ENCODE measurements around the gene IL11RA. TPM values are rescaled to one million over a fixed set of nuclear protein-coding genes. Genes with fewer than 3 reads are reported as not detected.

Gene IL11RA
- 29.7 and 34.4 TPM in 2 replicates for total RNA-seq

DNA sequence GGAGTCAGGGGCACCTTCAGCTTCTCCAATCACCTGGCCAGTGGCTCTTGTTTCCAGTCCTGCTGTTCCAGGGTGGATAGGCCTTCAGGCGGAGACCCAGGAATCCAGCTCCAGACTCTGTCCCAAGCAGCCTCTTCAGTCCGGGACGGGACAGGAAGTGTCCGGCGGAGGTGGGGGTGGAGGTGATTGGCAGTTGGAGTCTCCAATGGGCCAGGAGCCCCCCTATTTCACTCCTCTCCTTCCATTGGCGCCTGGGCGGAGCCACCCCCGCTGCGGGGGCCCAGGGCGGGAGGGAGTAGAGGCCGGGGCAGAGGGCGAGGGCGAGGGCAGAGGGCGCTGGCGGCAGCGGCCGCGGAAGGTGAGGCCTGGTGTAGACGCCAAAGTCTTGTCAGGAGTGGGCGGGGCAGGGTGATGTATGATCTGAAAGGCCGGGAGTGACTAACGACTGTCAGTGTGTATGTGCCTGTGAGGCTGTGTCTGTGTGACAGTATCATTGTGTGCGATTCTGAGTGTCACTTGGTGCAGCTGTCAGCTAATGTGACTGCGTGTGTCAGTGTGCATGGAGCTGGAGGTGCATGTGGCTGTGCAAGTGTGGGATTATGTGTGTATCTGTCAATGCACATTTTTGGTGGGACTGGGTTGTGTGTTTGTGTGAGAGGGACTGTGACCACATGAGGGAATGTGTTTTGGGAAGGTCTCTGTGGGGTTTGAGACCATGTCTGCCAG is at the start of gene IL11RA:
Gene IL11RA (plus strand): TSS at position 310 of the 726 bp plus-strand sequence. CDS start 3,033 bp downstream, outside the sequence.
- Mint-ChIP-seq H3K9me3 (no peaks in the 10 kb centered on the region), H3K4me1 (peaks cover 34% of the 10 kb centered on the region), H3K36me3 (ENCODE audit: low read depth) (peaks cover 34% of the 10 kb centered on the region), H3K4me3 (peak within 1 kb of the TSS; percentile 3), H3K27me3 (no peaks in the 10 kb centered on the region), H3K27ac (peak within 1 kb of the TSS; percentile 70)
- DNase-seq, result peak; percentile 69
- intact Hi-C loops (cut with micrococcal nuclease), result no loop called here

GRCh38 chr9:34603610-34604231 is 48.3 kb upstream of the IL11RA start:
- DNase-seq, result peak; percentile 94
- Mint-ChIP-seq H3K9me3 (no peaks in the 10 kb centered on the region), H3K4me1 (no peaks in the 10 kb centered on the region), H3K27me3 (peaks cover 8% of the 10 kb centered on the region), H3K27ac (no peak overlapping the region), H3K36me3 (ENCODE audit: low read depth) (no peaks in the 10 kb centered on the region), H3K4me3 (no peak overlapping the region)
- intact Hi-C loops (cut with micrococcal nuclease), result no loop called here

GRCh38 chr9:34606190-34606589 is 45.8 kb upstream of the IL11RA start:
- Mint-ChIP-seq H3K27me3 (peaks cover 6% of the 10 kb centered on the region), H3K4me3 (no peak overlapping the region), H3K27ac (no peak overlapping the region), H3K4me1 (peaks cover 6% of the 10 kb centered on the region), H3K9me3 (no peaks in the 10 kb centered on the region), H3K36me3 (ENCODE audit: low read depth) (peaks cover 6% of the 10 kb centered on the region)
- intact Hi-C loops (cut with micrococcal nuclease), result no loop called here
- DNase-seq, result no peak

DNA sequence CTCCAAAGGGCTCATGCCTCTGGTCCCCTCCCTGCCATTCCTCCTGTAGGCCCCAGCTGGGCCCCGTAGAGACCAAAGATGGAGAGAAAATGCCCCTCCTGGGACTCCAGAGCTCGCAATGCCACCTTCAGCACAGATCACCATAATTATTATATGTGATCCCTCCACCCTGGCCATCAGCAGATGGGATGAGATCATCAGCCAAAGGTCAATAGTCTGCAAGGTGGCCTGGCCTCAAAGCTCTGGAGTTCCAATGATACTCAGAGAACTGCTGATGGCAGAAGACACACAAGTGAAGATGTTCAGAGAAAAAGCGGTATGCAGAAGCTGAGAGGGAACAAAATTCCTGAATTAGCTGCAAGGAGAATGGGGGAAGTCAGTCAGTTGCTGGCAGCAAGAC is 45.1 kb upstream of the IL11RA start:
- no peak overlapping the region for H3K4me3 Mint-ChIP-seq
- intact Hi-C loops (cut with micrococcal nuclease), result no loop called here
- peaks cover 9% of the 10 kb centered on the region for H3K4me1 Mint-ChIP-seq
- peaks cover 6% of the 10 kb centered on the region for H3K27me3 Mint-ChIP-seq
- peaks cover 7% of the 10 kb centered on the region for H3K36me3 Mint-ChIP-seq (ENCODE audit: low read depth)
- H3K9me3 Mint-ChIP-seq, result no peaks in the 10 kb centered on the region
- no peak overlapping the region for H3K27ac Mint-ChIP-seq
- DNase-seq, result no peak

DNA sequence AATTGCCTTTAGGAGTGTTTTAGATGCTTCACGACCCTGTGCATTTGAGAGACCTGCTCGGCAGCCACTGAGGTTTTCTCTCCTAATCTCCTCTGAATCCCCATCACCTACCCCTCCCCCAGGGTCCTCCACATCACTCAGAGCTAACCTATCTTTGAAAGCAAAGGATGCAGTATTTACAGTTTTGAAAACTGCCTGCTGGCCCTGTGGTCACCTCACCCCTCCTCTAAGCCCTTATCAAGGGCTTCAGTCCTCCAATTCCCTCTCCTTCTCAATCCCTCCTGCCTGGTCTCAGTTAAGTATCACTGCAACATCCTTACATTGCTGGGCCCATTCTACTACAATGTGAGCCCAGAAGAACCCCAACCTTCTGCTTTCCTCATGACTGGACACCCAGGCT is 44.7 kb upstream of the IL11RA start:
- H3K27ac Mint-ChIP-seq, result no peak overlapping the region
- no peak overlapping the region for H3K4me3 Mint-ChIP-seq
- intact Hi-C loops (cut with micrococcal nuclease), result no loop called here
- H3K4me1 Mint-ChIP-seq, result peaks cover 12% of the 10 kb centered on the region
- no peak for DNase-seq
- H3K27me3 Mint-ChIP-seq, result peaks cover 6% of the 10 kb centered on the region
- H3K36me3 Mint-ChIP-seq (ENCODE audit: low read depth), result peaks cover 7% of the 10 kb centered on the region
- H3K9me3 Mint-ChIP-seq, result no peaks in the 10 kb centered on the region

DNA sequence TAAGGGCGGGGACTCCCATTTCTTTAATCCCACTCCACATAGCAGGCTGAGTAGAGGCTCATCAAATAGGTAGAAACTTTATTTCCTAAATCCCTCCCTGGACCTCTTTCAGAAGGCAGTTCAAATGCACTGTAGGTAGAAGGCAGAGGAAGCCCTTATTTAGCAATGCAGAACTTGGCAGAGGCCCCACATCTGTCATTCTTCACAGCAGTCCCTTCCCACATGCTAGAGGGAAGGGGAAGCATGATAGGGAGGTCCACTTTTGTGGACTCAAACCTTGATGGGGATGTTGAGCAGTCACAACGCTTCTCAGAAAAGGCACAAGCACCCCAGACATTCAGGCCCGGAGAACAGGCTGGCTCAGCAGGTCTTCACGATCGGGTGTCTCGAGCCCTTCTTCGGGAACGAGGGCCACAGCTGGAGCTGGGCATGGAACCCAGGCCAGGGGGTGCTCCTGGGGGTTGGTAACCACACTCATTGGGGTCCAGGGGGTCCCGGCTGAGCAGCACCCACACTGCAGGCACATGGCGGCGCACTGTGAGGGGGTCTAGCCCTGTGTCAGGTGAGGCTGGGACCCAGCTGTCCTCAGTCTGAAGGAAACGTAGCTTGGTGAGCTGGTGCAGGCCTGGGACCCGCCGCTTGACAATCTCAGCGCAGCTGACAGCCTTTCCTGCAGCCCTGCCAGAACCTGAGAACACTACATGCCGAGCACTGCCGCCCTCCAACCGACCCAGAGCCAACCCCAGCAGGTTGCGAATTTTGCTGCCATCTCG is 41.4 kb upstream of the IL11RA start:
- H3K4me1 Mint-ChIP-seq, result peaks cover 21% of the 10 kb centered on the region
- no peaks in the 10 kb centered on the region for H3K27me3 Mint-ChIP-seq
- no peaks in the 10 kb centered on the region for H3K9me3 Mint-ChIP-seq
- H3K36me3 Mint-ChIP-seq (ENCODE audit: low read depth), result peaks cover 16% of the 10 kb centered on the region
- intact Hi-C loops (cut with micrococcal nuclease), result loop anchor here (5.0 kb wide), 2 partner anchors 92 to 483 kb away; partner anchors contain the start of gene DCAF12
- no peak for DNase-seq
- H3K27ac Mint-ChIP-seq, result no peak overlapping the region
- peak overlapping the region; percentile 96 for H3K4me3 Mint-ChIP-seq

GRCh38 chr9:34611251-34611810 is 40.7 kb upstream of the IL11RA start:
- Mint-ChIP-seq H3K4me3 (peak overlapping the region; percentile 96), H3K4me1 (peaks cover 21% of the 10 kb centered on the region), H3K27ac (peak overlapping the region; percentile 97), H3K36me3 (ENCODE audit: low read depth) (peaks cover 22% of the 10 kb centered on the region), H3K27me3 (no peaks in the 10 kb centered on the region), H3K9me3 (no peaks in the 10 kb centered on the region)
- peak; percentile 70 for DNase-seq
- intact Hi-C loops (cut with micrococcal nuclease), result loop anchor here (5.0 kb wide), 2 partner anchors 91 to 484 kb away; partner anchors contain the start of gene DCAF12

DNA sequence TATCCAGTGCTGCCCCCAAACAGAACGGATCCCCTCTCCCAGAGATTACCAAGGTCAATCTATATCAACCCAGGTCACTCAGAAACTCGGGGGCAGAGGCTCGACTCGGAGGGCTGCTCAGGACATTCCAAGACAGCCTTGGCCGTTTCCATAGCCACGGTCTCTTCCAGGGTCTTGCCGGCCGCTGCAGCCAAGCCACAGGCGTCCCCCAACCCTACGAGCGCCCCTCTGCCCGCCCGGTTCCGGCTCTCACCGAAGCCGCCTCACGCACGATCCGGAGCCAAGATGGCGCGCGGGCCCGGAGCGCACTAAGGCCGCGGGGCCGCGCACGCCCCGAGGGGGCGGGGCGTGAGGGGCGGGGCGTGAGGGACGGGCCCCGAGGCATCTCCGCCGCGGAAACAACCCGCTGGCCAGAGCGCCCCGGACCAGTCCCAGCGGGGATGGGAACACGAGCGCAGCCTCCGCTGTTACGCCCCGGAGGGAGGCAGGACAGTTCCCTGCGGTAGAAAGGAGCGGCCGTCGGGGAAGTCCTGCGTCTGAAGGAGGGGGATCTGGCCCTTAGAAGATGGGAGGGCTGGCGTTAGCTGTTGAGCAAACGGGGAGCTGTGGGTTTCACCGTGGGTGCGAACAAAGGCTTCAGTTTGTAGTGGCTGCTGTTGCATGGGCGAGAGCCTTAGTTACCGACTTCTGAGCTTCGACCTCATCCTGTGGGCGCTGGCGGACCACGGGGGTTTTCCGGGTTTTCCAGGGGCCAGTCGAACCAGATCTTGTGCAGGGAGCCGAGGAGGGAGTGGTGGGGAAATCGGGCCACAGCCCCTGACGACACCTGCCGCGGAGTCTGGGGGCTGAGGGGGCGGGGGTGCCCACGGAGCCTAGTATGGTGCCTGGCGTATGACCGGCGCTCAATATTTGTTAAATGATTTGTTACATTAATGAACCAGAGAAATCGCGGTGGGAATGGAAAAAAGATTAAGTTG is 39.9 kb upstream of the IL11RA start, which contains the start of gene RPP25L:
Gene RPP25L (minus strand): TSS at position 287 of the 977 bp plus-strand sequence. CDS start 801 bp downstream, outside the sequence.
- H3K4me1 Mint-ChIP-seq, result peaks cover 21% of the 10 kb centered on the region
- H3K27ac Mint-ChIP-seq, result peak within 1 kb of the TSS; percentile 97
- H3K4me3 Mint-ChIP-seq, result peak within 1 kb of the TSS; percentile 96
- no peaks in the 10 kb centered on the region for H3K9me3 Mint-ChIP-seq
- H3K36me3 Mint-ChIP-seq (ENCODE audit: low read depth), result peaks cover 24% of the 10 kb centered on the region
- DNase-seq, result peak; percentile 97
- no peaks in the 10 kb centered on the region for H3K27me3 Mint-ChIP-seq
- intact Hi-C loops (cut with micrococcal nuclease), result loop anchor here (1.0 to 5.0 kb wide), 7 partner anchors 8 to 485 kb away; partner anchors contain the start of genes DCAF12, DCTN3, DNAI1 and FAM219A

GRCh38 chr9:34612788-34613390 is 39.1 kb upstream of the IL11RA start:
- H3K27ac Mint-ChIP-seq, result peak overlapping the region; percentile 97
- H3K27me3 Mint-ChIP-seq, result no peaks in the 10 kb centered on the region
- H3K4me3 Mint-ChIP-seq, result peak overlapping the region; percentile 96
- H3K4me1 Mint-ChIP-seq, result peaks cover 21% of the 10 kb centered on the region
- H3K36me3 Mint-ChIP-seq (ENCODE audit: low read depth), result peaks cover 24% of the 10 kb centered on the region
- no peaks in the 10 kb centered on the region for H3K9me3 Mint-ChIP-seq
- intact Hi-C loops (cut with micrococcal nuclease), result loop anchor here (1.0 to 5.0 kb wide), 7 partner anchors 7 to 486 kb away; partner anchors contain the start of genes DCAF12, DCTN3, DNAI1 and FAM219A
- peak; percentile 92 for DNase-seq

GRCh38 chr9:34615132-34615531 is 36.9 kb upstream of the IL11RA start:
- no peaks in the 10 kb centered on the region for H3K27me3 Mint-ChIP-seq

GRCh38 chr9:34620061-34620994 is 31.7 kb upstream of the IL11RA start, which contains the start of gene DCTN3:
DCTN3 (minus strand) TSS chr9:34620495; CDS start chr9:34620464, 31 bp downstream.
- no peaks in the 10 kb centered on the region for H3K9me3 Mint-ChIP-seq
- DNase-seq, result peak; percentile 97
- peak within 1 kb of the TSS; percentile 84 for H3K27ac Mint-ChIP-seq
- intact Hi-C loops (cut with micrococcal nuclease), result loop anchor here (1.0 kb wide), 2 partner anchors 8 to 14 kb away; partner anchors contain the start of gene RPP25L
- H3K36me3 Mint-ChIP-seq (ENCODE audit: low read depth), result peaks cover 13% of the 10 kb centered on the region
- peak within 1 kb of the TSS; percentile 90 for H3K4me3 Mint-ChIP-seq
- peaks cover 31% of the 10 kb centered on the region for H3K27me3 Mint-ChIP-seq
- peaks cover 20% of the 10 kb centered on the region for H3K4me1 Mint-ChIP-seq

More at GRCh38 chr9:34615132-34615531, 36.9 kb upstream of the IL11RA start:
- intact Hi-C loops (cut with micrococcal nuclease), result no loop called here
- DNase-seq, result no peak
- no peak overlapping the region for H3K4me3 Mint-ChIP-seq
- H3K36me3 Mint-ChIP-seq (ENCODE audit: low read depth), result peaks cover 24% of the 10 kb centered on the region
- no peak overlapping the region for H3K27ac Mint-ChIP-seq
- no peaks in the 10 kb centered on the region for H3K9me3 Mint-ChIP-seq
- peaks cover 34% of the 10 kb centered on the region for H3K4me1 Mint-ChIP-seq

Data from activated CD4-positive, alpha-beta T cell treated with anti-CD3 and anti-CD28 coated beads, Interleukin-2, amount 10 ng/mL, durations not matched to agents 24 days and 14 days (primary cell).